Spinal cord (tissue), 10 donors: ENCODE measurements around the gene OPTC. TPM values are rescaled to one million over a fixed set of nuclear protein-coding genes. Genes with fewer than 3 reads are reported as not detected.

Experiments
- DNase-seq, 6 donors: peaks; one replicate each; pipeline versions ENCODE4 v3.0.0 to v3.0.0-alpha.2; 2013 to 2015; ENCODE audit warnings: low spot score in 6 of 6, low read depth in 4 of 6
- H3K27ac ChIP-seq: one replicate; pipeline ENCODE4 v1.5.1; 2013; ENCODE audit warnings: low read depth, low read length, control low read depth
- H3K27me3 ChIP-seq: one replicate; pipeline ENCODE4 v1.6.1; 2013; ENCODE audit warnings: low read length; ENCODE audit not compliant: control insufficient read depth, insufficient read depth
- H3K36me3 ChIP-seq: one replicate; pipeline ENCODE4 v1.6.1; 2013; ENCODE audit warnings: low read length; ENCODE audit not compliant: control insufficient read depth, insufficient read depth
- H3K4me1 ChIP-seq: one replicate; pipeline ENCODE4 v1.6.1; 2013; ENCODE audit warnings: low read length; ENCODE audit not compliant: control insufficient read depth, insufficient read depth
- H3K4me3 ChIP-seq: one replicate; pipeline ENCODE4 v1.5.1; 2013; ENCODE audit warnings: low read depth, low read length, control low read depth
- H3K9me3 ChIP-seq: one replicate; pipeline ENCODE4 v1.6.1; 2013; ENCODE audit warnings: low read length; ENCODE audit not compliant: control insufficient read depth, insufficient read depth
- WGBS: methylation state at CpG from one replicate; pipeline ENCODE4 v1.1.5; 2013; ENCODE audit warnings: missing lambda C conversion rate; ENCODE audit not compliant: insufficient coverage; 5-methylcytosine and 5-hydroxymethylcytosine counted together
- polyA plus RNA-seq, 2 donors: library from polyadenylated mRNA; unstranded; fragments of 120-200 nt; gene quantifications; one replicate each; pipeline ENCODE4 v1.2.1, GENCODE V29; 2013; ENCODE audit not compliant: insufficient read length in 2 of 2
- total RNA-seq, 2 donors: library from RNA; depleted of rRNA in 1 of 2; stranded (reverse); fragments of 120-200 nt in 1 of 2; fragments of >200 nt in 1 of 2; gene quantifications; one replicate each; pipeline versions ENCODE4 v1.2.3 to v1.2.4, GENCODE V29; 2013 to 2014
- donor health status: healthy.

The OPTC gene
- total and polyA plus RNA-seq, 4 donors: not detected

DNA sequence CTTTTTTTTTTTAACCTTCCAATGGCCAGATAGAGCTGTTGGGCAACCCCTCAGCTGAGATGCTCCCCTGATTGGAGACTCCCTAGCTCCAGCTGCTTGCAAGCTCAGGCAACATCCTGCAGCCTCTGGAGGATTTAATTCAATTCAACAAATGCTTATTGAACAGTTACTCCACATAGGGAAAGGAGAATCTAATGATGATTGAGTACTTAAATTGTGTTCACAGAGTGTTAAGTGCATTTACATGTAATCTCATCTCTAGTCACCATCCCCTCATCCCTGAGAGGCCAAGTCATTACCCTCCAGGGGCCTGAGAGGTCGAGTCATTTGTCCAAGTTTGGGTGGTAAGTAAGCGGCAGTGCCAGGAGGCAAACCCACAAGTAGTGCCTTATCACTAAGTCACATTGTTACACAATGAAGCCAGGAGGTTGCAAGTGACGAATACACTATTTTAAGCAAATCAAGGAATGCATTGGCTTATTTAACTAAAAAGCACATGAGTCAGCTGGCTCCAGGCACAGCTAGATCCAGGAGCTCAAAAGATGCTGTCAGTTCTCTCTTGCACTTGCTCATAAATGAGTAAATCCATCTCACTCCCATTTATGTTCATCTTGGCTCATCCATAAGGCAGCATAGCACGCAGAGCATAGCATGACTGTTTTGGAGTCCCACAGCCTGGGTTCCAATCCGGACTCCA lies 64.3 kb downstream of the OPTC start:
- no peak overlapping the region for H3K27ac ChIP-seq
- H3K27me3 ChIP-seq: no peaks in the 10 kb centered on the region
- H3K36me3 ChIP-seq: no peaks in the 10 kb centered on the region
- H3K9me3 ChIP-seq: no peaks in the 10 kb centered on the region
- peaks cover 21% of the 10 kb centered on the region for H3K4me1 ChIP-seq
- WGBS: 89% methylated on average over 2 of the region's 5 CpGs
- DNase-seq: peak in 2 of 6 donors; percentile 28 to 62
- H3K4me3 ChIP-seq: no peak overlapping the region

Other genes starting within 250 kb of the OPTC start
- gene BTG2, start 188.6 kb upstream of the OPTC start, total RNA-seq: 10 to 100 TPM; 37.1 to 39.1 TPM
- gene BTG2, start 188.6 kb upstream of the OPTC start, polyA plus RNA-seq: 10 to 100 TPM; 28.4 to 39.5 TPM
- gene FMOD, start 143.0 kb upstream of the OPTC start, total RNA-seq: 100 to 1,000 TPM in 1 of 2 donors, 10 to 100 TPM in 1; 93.3 to 140 TPM
- gene FMOD, start 143.0 kb upstream of the OPTC start, polyA plus RNA-seq: 10 to 100 TPM; 21.8 to 70.1 TPM
- 1 to 10 TPM; 3.7 to 4.4 TPM for gene PRELP, start 18.3 kb upstream of the OPTC start, total RNA-seq
- gene PRELP, start 18.3 kb upstream of the OPTC start, polyA plus RNA-seq: 1 to 10 TPM; 3.4 to 8.0 TPM
- 100 to 1,000 TPM in 1 of 2 donors, 10 to 100 TPM in 1; 87.9 to 111 TPM for gene ATP2B4, start 132.7 kb downstream of the OPTC start, total RNA-seq
- 100 to 1,000 TPM; 126 to 129 TPM for gene ATP2B4, start 132.7 kb downstream of the OPTC start, polyA plus RNA-seq